Measurements from ENCODE around the gene DNTTIP2.

Gene DNTTIP2

DNA sequence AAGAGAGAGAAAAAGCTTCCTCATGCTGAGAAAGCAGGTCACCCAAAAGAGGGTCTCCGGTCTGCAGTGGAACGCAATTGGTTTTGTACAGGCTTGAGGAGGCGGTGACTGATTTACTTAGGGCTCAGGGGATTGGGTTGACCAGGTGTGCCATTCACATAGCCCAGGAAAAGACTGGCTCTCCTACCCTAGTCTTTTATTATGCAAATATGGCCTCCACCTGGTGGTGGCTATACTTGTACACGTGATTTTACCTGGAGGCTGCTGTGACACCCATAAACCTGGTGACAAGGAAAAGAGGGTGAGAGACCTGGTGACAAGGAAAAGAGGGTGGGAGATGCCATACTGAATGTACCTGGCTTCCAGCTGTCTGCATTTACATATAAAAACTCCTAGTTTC lies 49.9 kb downstream of the DNTTIP2 start:
- no peaks in the 10 kb centered on the region for H3F3A ChIP-seq (ENCODE audit: control insufficient read depth, insufficient read depth)
- H3K4me2 ChIP-seq (ENCODE audit: low read length) = no peak overlapping the region
- no peaks in the 10 kb centered on the region for H3K4me1 ChIP-seq (ENCODE audit: control insufficient read depth, low read length)
- no peaks in the 10 kb centered on the region for H3K79me2 ChIP-seq (ENCODE audit: control insufficient read depth, low read length)
- no peaks in the 10 kb centered on the region for H3K27me3 ChIP-seq (ENCODE audit: control insufficient read depth, low read length)
- TF ChIP-seq EZH2phosphoT487 (IDR thresholded peaks at IDR 0.05; ENCODE audit: borderline replicate concordance, low read length) = no peak
- TF ChIP-seq, protein P1, sequence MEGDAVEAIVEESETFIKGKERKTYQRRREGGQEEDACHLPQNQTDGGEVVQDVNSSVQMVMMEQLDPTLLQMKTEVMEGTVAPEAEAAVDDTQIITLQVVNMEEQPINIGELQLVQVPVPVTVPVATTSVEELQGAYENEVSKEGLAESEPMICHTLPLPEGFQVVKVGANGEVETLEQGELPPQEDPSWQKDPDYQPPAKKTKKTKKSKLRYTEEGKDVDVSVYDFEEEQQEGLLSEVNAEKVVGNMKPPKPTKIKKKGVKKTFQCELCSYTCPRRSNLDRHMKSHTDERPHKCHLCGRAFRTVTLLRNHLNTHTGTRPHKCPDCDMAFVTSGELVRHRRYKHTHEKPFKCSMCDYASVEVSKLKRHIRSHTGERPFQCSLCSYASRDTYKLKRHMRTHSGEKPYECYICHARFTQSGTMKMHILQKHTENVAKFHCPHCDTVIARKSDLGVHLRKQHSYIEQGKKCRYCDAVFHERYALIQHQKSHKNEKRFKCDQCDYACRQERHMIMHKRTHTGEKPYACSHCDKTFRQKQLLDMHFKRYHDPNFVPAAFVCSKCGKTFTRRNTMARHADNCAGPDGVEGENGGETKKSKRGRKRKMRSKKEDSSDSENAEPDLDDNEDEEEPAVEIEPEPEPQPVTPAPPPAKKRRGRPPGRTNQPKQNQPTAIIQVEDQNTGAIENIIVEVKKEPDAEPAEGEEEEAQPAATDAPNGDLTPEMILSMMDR (IDR thresholded peaks at IDR 0.05; ENCODE audit: low read depth, low read length, poor library complexity, severe bottlenecking) = no peak
- no peaks in the 10 kb centered on the region; the same call in 1 of the 2 replicates for H3K9me3 ChIP-seq (ENCODE audit: control insufficient read depth, insufficient read depth, low read length)
- no peak overlapping the region for H3K4me3 ChIP-seq (ENCODE audit: low read length)
- H3K36me3 ChIP-seq (ENCODE audit: control insufficient read depth, low read length) = no peaks in the 10 kb centered on the region
- no peak overlapping the region for H3K27ac ChIP-seq (ENCODE audit: low read depth, low read length)
- H4K20me1 ChIP-seq (ENCODE audit: control insufficient read depth, insufficient read depth, low read depth, low read length) = no peaks in the 10 kb centered on the region
- H3K9me2 ChIP-seq (replicated peaks; ENCODE audit: control insufficient read depth, low read length) = no peaks in the 10 kb centered on the region

GRCh38 chr1:93828367-93828755 lies 50.6 kb downstream of the DNTTIP2 start:
- no peaks in the 10 kb centered on the region for H4K20me1 ChIP-seq (ENCODE audit: control insufficient read depth, insufficient read depth, low read depth, low read length)
- TF ChIP-seq, protein P1 (IDR thresholded peaks at IDR 0.05; ENCODE audit: low read depth, low read length, poor library complexity, severe bottlenecking) = no peak
- TF ChIP-seq EZH2phosphoT487 (IDR thresholded peaks at IDR 0.05; ENCODE audit: borderline replicate concordance, low read length) = no peak
- no peaks in the 10 kb centered on the region for H3K27me3 ChIP-seq (ENCODE audit: control insufficient read depth, low read length)
- H3K36me3 ChIP-seq (ENCODE audit: control insufficient read depth, low read length) = no peaks in the 10 kb centered on the region
- no peaks in the 10 kb centered on the region for H3K9me2 ChIP-seq (replicated peaks; ENCODE audit: control insufficient read depth, low read length)
- no peak overlapping the region for H3K4me3 ChIP-seq (ENCODE audit: low read length)
- no peaks in the 10 kb centered on the region; the same call in 1 of the 2 replicates for H3K9me3 ChIP-seq (ENCODE audit: control insufficient read depth, insufficient read depth, low read length)
- no peak overlapping the region for H3K4me2 ChIP-seq (ENCODE audit: low read length)
- H3F3A ChIP-seq (ENCODE audit: control insufficient read depth, insufficient read depth) = no peaks in the 10 kb centered on the region
- no peaks in the 10 kb centered on the region for H3K79me2 ChIP-seq (ENCODE audit: control insufficient read depth, low read length)
- no peaks in the 10 kb centered on the region for H3K4me1 ChIP-seq (ENCODE audit: control insufficient read depth, low read length)
- H3K27ac ChIP-seq (ENCODE audit: low read depth, low read length) = no peak overlapping the region

DNA sequence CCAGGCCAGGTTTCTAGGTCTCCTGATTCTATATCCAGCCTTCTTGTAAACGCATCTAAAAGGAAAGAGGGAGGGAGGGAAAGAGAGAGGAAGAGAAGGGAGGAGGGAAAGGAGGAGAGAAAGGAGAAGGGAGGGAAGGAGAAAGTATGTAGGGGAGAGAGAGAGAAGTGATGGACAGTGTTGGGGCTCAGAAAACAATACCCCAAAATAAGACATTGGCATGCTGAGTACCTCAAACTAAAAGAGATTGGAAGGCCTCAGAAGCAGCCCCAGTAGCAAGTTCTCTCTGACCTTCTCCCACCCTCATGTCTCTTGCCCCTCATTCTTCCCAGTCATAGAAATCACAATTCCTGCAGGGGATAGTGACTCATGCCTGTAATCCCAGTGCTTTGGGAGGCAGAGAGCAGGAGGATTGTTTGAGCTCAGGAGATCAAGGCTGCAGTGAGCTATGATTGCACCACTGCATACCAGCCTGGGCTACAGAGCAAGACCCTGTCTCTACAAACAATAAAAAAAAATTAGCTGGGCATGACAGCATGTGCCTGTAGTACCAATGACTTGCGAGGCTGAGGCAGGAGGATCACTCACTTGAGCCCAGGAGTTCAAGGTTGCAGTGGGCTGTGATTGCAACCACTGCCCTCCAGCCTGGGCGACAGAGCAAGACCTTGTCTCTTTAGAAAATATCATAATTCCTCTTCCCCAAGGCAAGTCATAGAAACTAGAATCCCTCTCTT lies 51.2 kb downstream of the DNTTIP2 start:
- Histone ChIP-seq H3K27ac (ENCODE audit: low read depth, low read length) (no peak overlapping the region), H3K9me2 (replicated peaks; ENCODE audit: control insufficient read depth, low read length) (no peaks in the 10 kb centered on the region), H3K27me3 (ENCODE audit: control insufficient read depth, low read length) (no peaks in the 10 kb centered on the region), H3K79me2 (ENCODE audit: control insufficient read depth, low read length) (no peaks in the 10 kb centered on the region), H3K9me3 (ENCODE audit: control insufficient read depth, insufficient read depth, low read length) (no peaks in the 10 kb centered on the region), H3K4me1 (ENCODE audit: control insufficient read depth, low read length) (no peaks in the 10 kb centered on the region), H3K36me3 (ENCODE audit: control insufficient read depth, low read length) (no peaks in the 10 kb centered on the region), H4K20me1 (ENCODE audit: control insufficient read depth, insufficient read depth, low read depth, low read length) (no peaks in the 10 kb centered on the region), H3K4me3 (ENCODE audit: low read length) (no peak overlapping the region), H3F3A (ENCODE audit: control insufficient read depth, insufficient read depth) (no peaks in the 10 kb centered on the region), H3K4me2 (ENCODE audit: low read length) (no peak overlapping the region)
- TF ChIP-seq EZH2phosphoT487 (IDR thresholded peaks at IDR 0.05; ENCODE audit: borderline replicate concordance, low read length) = no peak
- TF ChIP-seq, protein P1 (IDR thresholded peaks at IDR 0.05; ENCODE audit: low read depth, low read length, poor library complexity, severe bottlenecking) = no peak

All from DOHH2 (cell line).